GM23338 (cell line): ENCODE data around the gene TXNDC15. TPM values are rescaled to one million over a fixed set of nuclear protein-coding genes. Genes with fewer than 3 reads are reported as not detected.

Source experiments
- ATAC-seq: fragments of 200-7000 bp; cut with Tn5 transposase; 3 replicates; pipeline ENCODE4 v1.9.1; 2020
- DNase-seq: peaks from one replicate; pipeline ENCODE4 v3.0.0-alpha.2; 2015; ENCODE audit warnings: low spot score
- H2AFZ ChIP-seq: fragments of 200-600 bp; sonication (generic); 2 replicates; pipeline ENCODE4 v1.8.0; 2016; ENCODE audit warnings: antibody characterized with exemption, mild to moderate bottlenecking, moderate library complexity
- H3F3A ChIP-seq: fragments of 200-600 bp; sonication (generic); replicated peaks from 2 replicates; pipeline ENCODE4 v1.8.0; 2017; ENCODE audit warnings: antibody characterized with exemption, mixed run types, low read depth
- H3K27ac ChIP-seq: fragments of 200-600 bp; sonication (generic); 2 replicates; pipeline ENCODE4 v1.6.1; 2016; ENCODE audit warnings: low read depth
- H3K27me3 ChIP-seq: fragments of 200-600 bp; sonication (generic); 2 replicates; pipeline ENCODE4 v1.8.0; 2016; ENCODE audit warnings: mild to moderate bottlenecking, mixed run types, moderate library complexity; ENCODE audit not compliant: insufficient read depth
- H3K36me3 ChIP-seq: fragments of 200-600 bp; sonication (generic); 2 replicates; pipeline ENCODE4 v1.8.0; 2016; ENCODE audit warnings: mild to moderate bottlenecking; ENCODE audit not compliant: insufficient read depth
- H3K4me1 ChIP-seq: fragments of 200-600 bp; sonication (generic); 2 replicates; pipeline ENCODE4 v1.8.0; 2016; ENCODE audit warnings: mild to moderate bottlenecking, moderate library complexity; ENCODE audit not compliant: insufficient read depth
- H3K4me2 ChIP-seq: fragments of 200-600 bp; sonication (generic); 2 replicates; pipeline ENCODE4 v1.7.1; 2017; ENCODE audit warnings: mixed run types
- H3K4me3 ChIP-seq: fragments of 200-600 bp; sonication (generic); 2 replicates; pipeline ENCODE4 v1.6.1; 2016; ENCODE audit warnings: mixed run types
- H3K79me2 ChIP-seq: fragments of 200-600 bp; sonication (generic); replicated peaks from 2 replicates; pipeline ENCODE4 v1.8.0; 2017; ENCODE audit warnings: mild to moderate bottlenecking; ENCODE audit not compliant: insufficient read depth
- H3K9me2 ChIP-seq: fragments of 200-600 bp; sonication (generic); 2 replicates; pipeline ENCODE4 v1.8.0; 2017; ENCODE audit not compliant: insufficient read depth
- H4K20me1 ChIP-seq: fragments of 200-600 bp; sonication (generic); replicated peaks from 2 replicates; pipeline ENCODE4 v1.8.0; 2017; ENCODE audit warnings: mild to moderate bottlenecking; ENCODE audit not compliant: insufficient read depth
- H3K27ac Mint-ChIP-seq: 2 replicates; pipeline ENCODE4 v1.8.0; 2020; ENCODE audit warnings: inconsistent platforms, mild to moderate bottlenecking, moderate library complexity, mixed read lengths
- H3K27me3 Mint-ChIP-seq: 3 replicates; pipeline ENCODE4 v1.8.0; 2022; ENCODE audit warnings: low read depth, mild to moderate bottlenecking, moderate library complexity, mixed read lengths, inconsistent platforms; ENCODE audit not compliant: insufficient read depth, poor library complexity
- H3K36me3 Mint-ChIP-seq: 3 replicates; pipeline ENCODE4 v1.8.0; 2021; ENCODE audit warnings: low read depth, mild to moderate bottlenecking, inconsistent platforms, moderate library complexity, mixed read lengths
- H3K4me1 Mint-ChIP-seq: 3 replicates; pipeline ENCODE4 v1.8.0; 2020; ENCODE audit warnings: mild to moderate bottlenecking, inconsistent platforms, mixed read lengths
- H3K4me3 Mint-ChIP-seq: 3 replicates; pipeline ENCODE4 v1.8.0; 2021; ENCODE audit warnings: moderate library complexity, mild to moderate bottlenecking, inconsistent platforms, mixed read lengths
- H3K9me3 Mint-ChIP-seq: 3 replicates; pipeline ENCODE4 v1.8.0; 2020; ENCODE audit warnings: moderate library complexity, mild to moderate bottlenecking, inconsistent platforms, mixed read lengths
- CREB1 ChIP-seq: fragments of 250-450 bp; sonication (Bioruptor Pico); IDR thresholded peaks from 2 replicates; pipeline ENCODE4 v1.5.0; 2020; ENCODE audit warnings: low read depth, mild to moderate bottlenecking, moderate library complexity
- CTCF ChIP-seq, 2 experiments: fragments of 200-600 bp in 1 of 2; sonication (generic) in 1 of 2; conservative IDR thresholded peaks; 2 replicates each; pipeline versions ENCODE4 v1.5.1 to v1.6.1; 2016 to 2017; ENCODE audit warnings: antibody characterized with exemption in 2 of 2, low read depth in 2 of 2, mild to moderate bottlenecking in 2 of 2, moderate library complexity in 1 of 2
- ETS1 ChIP-seq: IDR thresholded peaks from 2 replicates; pipeline ENCODE4 v1.6.1; 2016; ENCODE audit warnings: antibody characterized with exemption
- EZH2 ChIP-seq: fragments of 200-600 bp; sonication (generic); IDR thresholded peaks from one replicate; pipeline ENCODE4 v1.8.0; 2017; ENCODE audit warnings: antibody characterized with exemption, mild to moderate bottlenecking, low read depth; ENCODE audit not compliant: unreplicated experiment
- JUNB ChIP-seq: IDR thresholded peaks from one replicate; pipeline ENCODE4 v1.6.1; 2016; ENCODE audit warnings: antibody characterized with exemption; ENCODE audit not compliant: unreplicated experiment
- NANOG ChIP-seq: IDR thresholded peaks from 2 replicates; pipeline ENCODE4 v1.6.1; 2016; ENCODE audit warnings: antibody characterized with exemption, borderline replicate concordance
- REST ChIP-seq: IDR thresholded peaks from one replicate; pipeline ENCODE4 v1.6.1; 2018; ENCODE audit warnings: antibody characterized with exemption; ENCODE audit not compliant: unreplicated experiment
- ZNF114 ChIP-seq: fragments of 250-450 bp; sonication (Bioruptor Pico); IDR thresholded peaks from 2 replicates; pipeline ENCODE4 v1.5.0; 2020; ENCODE audit warnings: mild to moderate bottlenecking, moderate library complexity
- polyA plus RNA-seq: library from polyadenylated mRNA; unstranded; fragments of >200 nt; fragmentation: Nextera tagmentation; extraction: Ambion mirVana; gene quantifications from 2 replicates; pipeline ENCODE4 v1.2.1, GENCODE V29; 2016
- total RNA-seq: library from RNA; depleted of rRNA; stranded (reverse); fragments of >200 nt; shearing (Covaris generic); gene quantifications from 2 replicates; pipeline ENCODE4 v1.2.3, GENCODE V29; 2014

Gene TXNDC15
- total and polyA plus RNA-seq, 2 experiments from 2014 or later = 24.4 to 28.5 TPM

- TF ChIP-seq JUNB (no peak), REST (no peak), ZNF114 (CRISPR knock-in tag) (no peak), CTCF (conservative IDR thresholded peaks at IDR 0.05; ENCODE audit: low read depth in 2 of 2) (no peak), NANOG (no peak), CREB1 (CRISPR knock-in tag) (no peak), EZH2 (no peak), ETS1 (no peak)
Measured at GRCh38 chr5:134825212-134825611, 49.0 kb upstream of the TXNDC15 start (continued).

GRCh38 chr5:134833340-134834032 is 40.7 kb upstream of the TXNDC15 start:
- H3K4me1 Mint-ChIP-seq = no peaks in the 10 kb centered on the region
- Histone ChIP-seq H3K27me3 (no peaks in the 10 kb centered on the region), H3F3A (no peaks in the 10 kb centered on the region), H3K36me3 (peaks cover 20% of the 10 kb centered on the region), H3K9me2 (no peaks in the 10 kb centered on the region), H3K4me3 (no peak overlapping the region), H3K79me2 (no peaks in the 10 kb centered on the region), H3K4me1 (no peaks in the 10 kb centered on the region), H4K20me1 (no peaks in the 10 kb centered on the region; the same call in 1 of the 2 replicates), H3K4me2 (no peak overlapping the region), H3K27ac (no peak overlapping the region), H2AFZ (no peak overlapping the region)
- no peak for TF ChIP-seq JUNB
- no peak for TF ChIP-seq REST
- no peak for TF ChIP-seq NANOG
- H3K27me3 Mint-ChIP-seq = no peaks in the 10 kb centered on the region
- ATAC-seq = no peak
- peaks cover 50% of the 10 kb centered on the region for H3K36me3 Mint-ChIP-seq
- DNase-seq = no peak
- H3K4me3 Mint-ChIP-seq = no peak overlapping the region
- no peak overlapping the region for H3K27ac Mint-ChIP-seq
- H3K9me3 Mint-ChIP-seq = no peaks in the 10 kb centered on the region; the same call in 2 of the 3 replicates
